ENCODE measurements around the gene IFI27L2. TPM values are rescaled to one million over a fixed set of nuclear protein-coding genes. Genes with fewer than 3 reads are reported as not detected.

IFI27L2 gene
- polyA plus RNA-seq, 1 donor from 2014 or later = 23.7 TPM

- no peak within 1 kb of the TSS for H3K4me2 ChIP-seq (ENCODE audit: low read length)
These were observed 18.7 kb downstream of the IFI27L2 start, which contains the start of gene IFI27 for GRCh38 chr14:94110552-94111181. IFI27 (plus strand) TSS chr14:94110736.

DNA sequence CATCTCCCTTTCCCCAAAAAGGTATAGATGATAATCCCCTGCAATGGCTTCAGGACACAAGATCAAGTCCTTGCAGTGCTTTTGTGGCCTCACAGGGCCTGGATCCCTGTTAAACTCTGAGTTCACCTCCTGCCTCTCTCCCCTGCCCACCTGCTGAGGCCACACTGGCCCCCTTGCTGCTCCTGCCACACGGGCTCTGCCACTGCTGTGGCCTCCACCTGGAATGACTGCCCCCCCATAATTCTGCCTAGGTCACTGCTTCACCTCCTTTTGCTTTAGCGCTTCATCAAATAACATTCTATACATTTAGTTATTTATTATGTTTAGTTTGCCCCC is 19.5 kb downstream of the IFI27L2 start:
- no peaks in the 10 kb centered on the region for H3K36me3 ChIP-seq (ENCODE audit: insufficient read depth, low read length)
- no peaks in the 10 kb centered on the region for H3K79me2 ChIP-seq (replicated peaks; ENCODE audit: insufficient read depth, low read length)
- TF ChIP-seq EZH2 (IDR thresholded peaks at IDR 0.05; ENCODE audit: borderline replicate concordance, insufficient read depth, low read length, poor library complexity, severe bottlenecking) = no peak
- no peak for TF ChIP-seq MXI1 (conservative IDR thresholded peaks at IDR 0.05; ENCODE audit: poor library complexity, severe bottlenecking)
- TF ChIP-seq RAD21 (conservative IDR thresholded peaks at IDR 0.05) = no peak
- TF ChIP-seq, protein P1, sequence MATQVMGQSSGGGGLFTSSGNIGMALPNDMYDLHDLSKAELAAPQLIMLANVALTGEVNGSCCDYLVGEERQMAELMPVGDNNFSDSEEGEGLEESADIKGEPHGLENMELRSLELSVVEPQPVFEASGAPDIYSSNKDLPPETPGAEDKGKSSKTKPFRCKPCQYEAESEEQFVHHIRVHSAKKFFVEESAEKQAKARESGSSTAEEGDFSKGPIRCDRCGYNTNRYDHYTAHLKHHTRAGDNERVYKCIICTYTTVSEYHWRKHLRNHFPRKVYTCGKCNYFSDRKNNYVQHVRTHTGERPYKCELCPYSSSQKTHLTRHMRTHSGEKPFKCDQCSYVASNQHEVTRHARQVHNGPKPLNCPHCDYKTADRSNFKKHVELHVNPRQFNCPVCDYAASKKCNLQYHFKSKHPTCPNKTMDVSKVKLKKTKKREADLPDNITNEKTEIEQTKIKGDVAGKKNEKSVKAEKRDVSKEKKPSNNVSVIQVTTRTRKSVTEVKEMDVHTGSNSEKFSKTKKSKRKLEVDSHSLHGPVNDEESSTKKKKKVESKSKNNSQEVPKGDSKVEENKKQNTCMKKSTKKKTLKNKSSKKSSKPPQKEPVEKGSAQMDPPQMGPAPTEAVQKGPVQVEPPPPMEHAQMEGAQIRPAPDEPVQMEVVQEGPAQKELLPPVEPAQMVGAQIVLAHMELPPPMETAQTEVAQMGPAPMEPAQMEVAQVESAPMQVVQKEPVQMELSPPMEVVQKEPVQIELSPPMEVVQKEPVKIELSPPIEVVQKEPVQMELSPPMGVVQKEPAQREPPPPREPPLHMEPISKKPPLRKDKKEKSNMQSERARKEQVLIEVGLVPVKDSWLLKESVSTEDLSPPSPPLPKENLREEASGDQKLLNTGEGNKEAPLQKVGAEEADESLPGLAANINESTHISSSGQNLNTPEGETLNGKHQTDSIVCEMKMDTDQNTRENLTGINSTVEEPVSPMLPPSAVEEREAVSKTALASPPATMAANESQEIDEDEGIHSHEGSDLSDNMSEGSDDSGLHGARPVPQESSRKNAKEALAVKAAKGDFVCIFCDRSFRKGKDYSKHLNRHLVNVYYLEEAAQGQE (IDR thresholded peaks at IDR 0.05; ENCODE audit: borderline replicate concordance) = no peak
- TF ChIP-seq CTCF (IDR thresholded peaks at IDR 0.05; ENCODE audit: poor library complexity, severe bottlenecking) = no peak
- TF ChIP-seq SMC3 (conservative IDR thresholded peaks at IDR 0.05; ENCODE audit: poor library complexity) = no peak
- no peak for TF ChIP-seq EP300 (conservative IDR thresholded peaks at IDR 0.05; ENCODE audit: poor library complexity, severe bottlenecking)
- no peak for TF ChIP-seq POLR2AphosphoS5 (IDR thresholded peaks at IDR 0.05)
- TF ChIP-seq TAF1 (IDR thresholded peaks at IDR 0.05; ENCODE audit: low read depth) = no peak
- no peak overlapping the region for H3K4me3 ChIP-seq (ENCODE audit: low read length)
- no peaks in the 10 kb centered on the region for H3K27me3 ChIP-seq (ENCODE audit: insufficient read depth, low read depth, low read length)
- H2AFZ ChIP-seq (ENCODE audit: low read depth, low read length) = no peak overlapping the region
- no peak overlapping the region for H3K4me2 ChIP-seq (ENCODE audit: low read length)
- H3K9ac ChIP-seq (ENCODE audit: low read length) = no peak overlapping the region
- H3K9me2 ChIP-seq (ENCODE audit: insufficient read depth, low read length) = no peaks in the 10 kb centered on the region
- no peak overlapping the region for H3K27ac ChIP-seq (ENCODE audit: low read length)
- H3K9me3 ChIP-seq (ENCODE audit: low read length) = no peaks in the 10 kb centered on the region
- no peaks in the 10 kb centered on the region for H3F3A ChIP-seq (ENCODE audit: insufficient read depth, low read length, poor library complexity, severe bottlenecking)
- no peaks in the 10 kb centered on the region for H4K20me1 ChIP-seq (ENCODE audit: insufficient read depth)

More at GRCh38 chr14:94110552-94111181, 18.7 kb downstream of the IFI27L2 start, which contains the start of gene IFI27:
- Histone ChIP-seq H2AFZ (ENCODE audit: low read depth, low read length) (no peak within 1 kb of the TSS), H3K9me3 (ENCODE audit: low read length) (no peaks in the 10 kb centered on the region), H3K4me3 (ENCODE audit: low read length) (no peak within 1 kb of the TSS), H3K27me3 (ENCODE audit: insufficient read depth, low read depth, low read length) (no peaks in the 10 kb centered on the region), H3K9ac (ENCODE audit: low read length) (no peak within 1 kb of the TSS), H4K20me1 (ENCODE audit: insufficient read depth) (no peaks in the 10 kb centered on the region), H3K27ac (ENCODE audit: low read length) (no peak within 1 kb of the TSS), H3K79me2 (replicated peaks; ENCODE audit: insufficient read depth, low read length) (no peaks in the 10 kb centered on the region), H3F3A (ENCODE audit: insufficient read depth, low read length, poor library complexity, severe bottlenecking) (no peaks in the 10 kb centered on the region), H3K36me3 (ENCODE audit: insufficient read depth, low read length) (no peaks in the 10 kb centered on the region), H3K9me2 (ENCODE audit: insufficient read depth, low read length) (no peaks in the 10 kb centered on the region)
- no peak for TF ChIP-seq SMC3 (conservative IDR thresholded peaks at IDR 0.05; ENCODE audit: poor library complexity)

All from neural cell (in vitro differentiated cells).